OCI-LY1 (cell line): Measurements from ENCODE around the gene PVALEF.

ENCODE experiments used
- H2AFZ ChIP-seq: fragments of 200-600 bp; sonication (generic), shearing (Covaris generic); 2 replicates; pipeline ENCODE4 v1.6.0; 2014; ENCODE audit warnings: antibody characterized with exemption, mild to moderate bottlenecking, low read length
- H3F3A ChIP-seq: fragments of 200-600 bp; sonication (generic), shearing (Covaris generic); 2 replicates; pipeline ENCODE4 v1.6.0; 2014; ENCODE audit warnings: mild to moderate bottlenecking, antibody characterized with exemption, low read length, moderate library complexity; ENCODE audit not compliant: insufficient read depth
- H3K27ac ChIP-seq: fragments of 200-600 bp; sonication (generic); 2 replicates; pipeline ENCODE4 v1.5.1; 2014; ENCODE audit warnings: low read length, mixed run types, mild to moderate bottlenecking, low read depth; ENCODE audit not compliant: poor library complexity, severe bottlenecking
- H3K27me3 ChIP-seq: fragments of 200-600 bp; sonication (generic); 2 replicates; pipeline ENCODE4 v1.6.0; 2014; ENCODE audit warnings: antibody characterized with exemption, mild to moderate bottlenecking, low read length, moderate library complexity; ENCODE audit not compliant: insufficient read depth
- H3K36me3 ChIP-seq: fragments of 200-600 bp; sonication (generic); 2 replicates; pipeline ENCODE4 v1.6.1; 2014; ENCODE audit warnings: mild to moderate bottlenecking, antibody characterized with exemption, low read length, moderate library complexity, mixed read lengths; ENCODE audit not compliant: insufficient read depth
- H3K4me1 ChIP-seq: fragments of 200-600 bp; sonication (generic); 2 replicates; pipeline ENCODE4 v1.5.1; 2014; ENCODE audit warnings: mild to moderate bottlenecking, low read length, moderate library complexity; ENCODE audit not compliant: insufficient read depth, severe bottlenecking
- H3K4me2 ChIP-seq: fragments of 200-600 bp; sonication (generic), shearing (Covaris generic); 2 replicates; pipeline ENCODE4 v1.6.1; 2014; ENCODE audit warnings: low read length
- H3K4me3 ChIP-seq: fragments of 200-600 bp; sonication (generic); 2 replicates; pipeline ENCODE4 v1.5.1; 2014; ENCODE audit warnings: low read length, low read depth, mild to moderate bottlenecking, mixed read lengths; ENCODE audit not compliant: poor library complexity, severe bottlenecking
- H3K79me2 ChIP-seq: fragments of 200-600 bp; shearing (Covaris generic); 2 replicates; pipeline ENCODE4 v1.6.1; 2016; ENCODE audit warnings: mixed run types, low read length, mixed read lengths; ENCODE audit not compliant: insufficient read depth
- H3K9ac ChIP-seq: fragments of 200-600 bp; sonication (generic), shearing (Covaris generic); 2 replicates; pipeline ENCODE4 v1.6.1; 2014; ENCODE audit warnings: mild to moderate bottlenecking, low read length, mixed read lengths
- H3K9me2 ChIP-seq: fragments of 200-600 bp; sonication (generic), shearing (Covaris generic); 2 replicates; pipeline ENCODE4 v1.6.1; 2014; ENCODE audit warnings: low read depth, mild to moderate bottlenecking, low read length, mixed read lengths
- H3K9me3 ChIP-seq: fragments of 200-600 bp; shearing (Covaris generic); 2 replicates; pipeline ENCODE4 v1.6.1; 2014; ENCODE audit warnings: low read length, mixed read lengths
- H4K20me1 ChIP-seq: fragments of 200-600 bp; sonication (generic), shearing (Covaris generic); 2 replicates; pipeline ENCODE4 v1.6.0; 2016; ENCODE audit warnings: mild to moderate bottlenecking, low read length; ENCODE audit not compliant: insufficient read depth
- EZH2 ChIP-seq: fragments of 200-600 bp; sonication (generic), shearing (Covaris generic); IDR thresholded peaks from 2 replicates; pipeline ENCODE4 v1.8.0; 2017; ENCODE audit warnings: borderline replicate concordance, mixed run types, mild to moderate bottlenecking, antibody characterized with exemption, low read length, moderate library complexity, mixed read lengths
- TF ChIP-seq, protein P1 (sequence below): fragments of 200-600 bp; sonication (generic), shearing (Covaris generic); IDR thresholded peaks from 2 replicates; pipeline ENCODE4 v1.5.1; 2017; ENCODE audit warnings: mild to moderate bottlenecking, antibody characterized with exemption, low read length, moderate library complexity, mixed read lengths

PVALEF gene

DNA sequence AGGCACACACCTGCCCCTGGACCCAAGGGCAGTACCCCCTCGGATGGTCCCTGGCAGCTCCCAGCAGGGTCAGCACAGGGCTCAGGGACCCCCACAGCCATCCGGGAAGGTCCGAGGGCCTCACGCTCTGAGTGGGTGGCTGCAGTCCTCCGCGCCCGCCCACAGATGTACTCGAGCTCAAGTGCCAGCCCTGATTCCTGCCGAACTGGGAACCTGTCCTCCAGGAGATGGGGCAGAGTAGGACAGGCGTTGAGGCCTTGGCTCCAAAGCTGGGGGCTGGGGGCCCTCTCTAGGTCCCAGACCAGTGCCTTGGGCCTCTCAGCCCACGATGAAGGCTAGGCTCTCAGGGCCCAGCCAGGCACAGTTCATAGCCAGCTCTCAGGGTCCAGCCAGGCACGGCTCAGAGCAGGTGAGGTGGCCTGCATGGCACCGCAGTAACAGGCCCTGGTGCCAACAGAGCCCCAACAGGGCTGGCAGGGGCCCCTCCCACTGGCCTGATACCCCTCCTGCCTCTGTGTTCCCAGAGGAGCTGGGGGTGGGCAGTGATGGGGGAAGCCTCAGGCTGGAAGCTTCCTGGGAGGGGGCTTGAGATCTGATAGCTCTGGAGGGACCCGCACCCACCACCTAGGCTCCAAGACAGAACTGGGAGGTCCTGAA, 35.5 kb upstream of the PVALEF start:
- Histone ChIP-seq H3K4me1 (no peaks in the 10 kb centered on the region), H3K9ac (no peak overlapping the region), H3K36me3 (no peaks in the 10 kb centered on the region), H3K4me2 (no peak overlapping the region), H3F3A (no peaks in the 10 kb centered on the region), H3K4me3 (no peak overlapping the region), H3K27me3 (no peaks in the 10 kb centered on the region), H2AFZ (no peak overlapping the region), H3K9me2 (no peaks in the 10 kb centered on the region), H3K27ac (no peak overlapping the region), H3K79me2 (no peaks in the 10 kb centered on the region), H4K20me1 (no peaks in the 10 kb centered on the region), H3K9me3 (no peaks in the 10 kb centered on the region)
- TF ChIP-seq EZH2 = no peak
- TF ChIP-seq, protein P1, sequence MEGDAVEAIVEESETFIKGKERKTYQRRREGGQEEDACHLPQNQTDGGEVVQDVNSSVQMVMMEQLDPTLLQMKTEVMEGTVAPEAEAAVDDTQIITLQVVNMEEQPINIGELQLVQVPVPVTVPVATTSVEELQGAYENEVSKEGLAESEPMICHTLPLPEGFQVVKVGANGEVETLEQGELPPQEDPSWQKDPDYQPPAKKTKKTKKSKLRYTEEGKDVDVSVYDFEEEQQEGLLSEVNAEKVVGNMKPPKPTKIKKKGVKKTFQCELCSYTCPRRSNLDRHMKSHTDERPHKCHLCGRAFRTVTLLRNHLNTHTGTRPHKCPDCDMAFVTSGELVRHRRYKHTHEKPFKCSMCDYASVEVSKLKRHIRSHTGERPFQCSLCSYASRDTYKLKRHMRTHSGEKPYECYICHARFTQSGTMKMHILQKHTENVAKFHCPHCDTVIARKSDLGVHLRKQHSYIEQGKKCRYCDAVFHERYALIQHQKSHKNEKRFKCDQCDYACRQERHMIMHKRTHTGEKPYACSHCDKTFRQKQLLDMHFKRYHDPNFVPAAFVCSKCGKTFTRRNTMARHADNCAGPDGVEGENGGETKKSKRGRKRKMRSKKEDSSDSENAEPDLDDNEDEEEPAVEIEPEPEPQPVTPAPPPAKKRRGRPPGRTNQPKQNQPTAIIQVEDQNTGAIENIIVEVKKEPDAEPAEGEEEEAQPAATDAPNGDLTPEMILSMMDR = no peak

DNA sequence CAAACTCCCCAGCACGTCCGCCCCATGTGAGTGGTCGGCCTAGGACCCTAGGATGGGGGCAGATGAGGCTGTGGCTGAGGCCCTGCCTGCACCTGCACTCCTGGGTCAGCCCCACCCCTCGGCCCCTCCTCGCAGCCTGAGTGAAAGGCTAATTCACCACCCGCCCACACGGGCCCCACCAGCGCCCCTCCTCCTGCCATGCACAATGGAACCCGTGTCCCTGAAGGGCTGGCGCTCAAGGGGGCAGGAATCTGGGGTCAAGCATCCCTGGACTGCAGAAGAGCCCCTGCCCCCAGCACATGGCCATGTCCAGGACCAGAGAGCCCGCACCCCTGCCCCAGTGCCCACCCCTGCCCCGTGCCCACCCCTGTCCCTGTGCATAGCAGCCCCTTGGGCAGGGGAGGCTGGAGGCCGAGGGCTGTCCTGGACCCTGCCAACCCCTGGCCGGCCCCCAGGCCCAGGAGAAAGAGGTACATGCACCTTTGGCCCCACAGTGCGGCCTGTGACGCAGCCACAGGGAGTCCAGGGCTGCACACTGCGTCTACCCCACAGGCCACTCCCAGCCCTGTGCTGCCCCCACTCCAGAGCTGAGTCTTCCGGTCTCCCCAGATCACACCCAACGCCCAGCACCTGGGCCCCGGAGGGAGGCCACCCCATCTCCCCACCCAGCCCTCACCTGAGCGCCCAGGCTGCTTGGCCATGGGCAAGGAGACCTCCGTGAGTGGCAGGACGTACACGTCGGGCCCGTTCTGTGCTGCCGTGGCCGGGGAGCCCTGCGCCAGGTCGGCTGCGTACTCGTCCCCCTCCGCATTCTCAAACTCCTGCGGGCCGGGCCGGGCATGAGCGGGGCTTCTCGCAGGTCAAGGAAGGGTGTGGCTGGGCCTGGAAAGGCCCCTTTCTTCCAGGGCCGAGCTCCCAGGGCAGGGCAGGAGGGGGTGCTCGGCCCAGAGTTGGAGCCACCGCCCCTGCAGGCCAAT, 34.6 kb upstream of the PVALEF start:
- Histone ChIP-seq H2AFZ (no peak overlapping the region), H3F3A (no peaks in the 10 kb centered on the region), H3K79me2 (no peaks in the 10 kb centered on the region), H3K9me3 (no peaks in the 10 kb centered on the region), H3K9ac (no peak overlapping the region), H3K4me3 (no peak overlapping the region), H3K36me3 (no peaks in the 10 kb centered on the region), H3K27me3 (no peaks in the 10 kb centered on the region), H3K9me2 (no peaks in the 10 kb centered on the region), H3K27ac (no peak overlapping the region), H3K4me2 (no peak overlapping the region), H3K4me1 (no peaks in the 10 kb centered on the region), H4K20me1 (no peaks in the 10 kb centered on the region)
- no peak for TF ChIP-seq EZH2
- TF ChIP-seq, protein P1 = no peak

DNA sequence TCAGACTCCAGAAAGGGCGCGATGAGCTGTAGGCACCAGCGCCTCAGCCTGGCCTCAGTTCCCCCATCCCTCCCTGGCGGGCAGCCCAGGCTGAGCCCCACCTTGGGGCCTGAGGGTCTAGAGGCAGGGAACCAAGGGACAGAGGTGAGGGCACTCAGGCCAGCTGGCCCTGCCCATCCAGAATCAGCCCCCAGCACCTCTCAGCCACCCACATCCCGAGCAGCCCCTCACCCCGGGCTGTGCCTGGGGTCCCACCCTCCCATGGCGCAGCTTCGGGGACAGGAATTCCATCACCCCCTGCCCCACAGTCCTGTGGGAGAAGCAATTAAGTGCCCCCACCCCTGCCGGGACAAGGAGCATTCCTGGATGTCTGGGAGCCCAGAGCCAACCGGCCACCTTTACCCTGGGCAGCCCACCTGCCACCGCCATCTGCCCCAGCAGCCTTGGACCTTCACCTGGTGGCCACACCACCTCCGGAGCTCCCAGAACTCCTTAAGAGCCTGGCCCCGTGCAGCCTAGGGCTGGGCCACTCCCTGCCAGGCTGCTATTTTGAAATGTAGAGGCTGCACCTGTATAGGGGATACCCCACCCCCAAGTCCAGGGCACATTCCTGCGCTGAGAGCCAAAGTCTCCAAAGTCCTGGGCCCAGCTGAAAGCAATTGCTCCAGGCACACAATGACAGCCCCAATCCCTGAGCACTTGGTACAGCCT, 33.7 kb upstream of the PVALEF start:
- no peak overlapping the region for H3K27ac ChIP-seq
- no peak overlapping the region for H3K9ac ChIP-seq
- H3K79me2 ChIP-seq = no peaks in the 10 kb centered on the region
- H3K4me2 ChIP-seq = no peak overlapping the region
- no peak for TF ChIP-seq EZH2
- TF ChIP-seq, protein P1 = no peak
- no peaks in the 10 kb centered on the region for H3K9me2 ChIP-seq
- H3K36me3 ChIP-seq = no peaks in the 10 kb centered on the region
- no peaks in the 10 kb centered on the region for H3K4me1 ChIP-seq
- no peak overlapping the region for H2AFZ ChIP-seq
- H3K9me3 ChIP-seq = no peaks in the 10 kb centered on the region
- H3F3A ChIP-seq = no peaks in the 10 kb centered on the region
- no peak overlapping the region for H3K4me3 ChIP-seq
- no peaks in the 10 kb centered on the region for H4K20me1 ChIP-seq
- no peaks in the 10 kb centered on the region for H3K27me3 ChIP-seq
